GM12864 (cell line): ENCODE measurements around the gene ESR2.

ENCODE experiments used
- DNase-seq: peaks from one replicate; pipeline ENCODE4 v3.0.0-alpha.2; 2011; ENCODE audit warnings: low read depth
- H3K4me3 ChIP-seq: 2 replicates; pipeline ENCODE4 v1.5.1; 2011; ENCODE audit warnings: mild to moderate bottlenecking, low read depth, low read length, control low read depth
- CTCF ChIP-seq: IDR thresholded peaks from 2 replicates; pipeline ENCODE4 v1.5.1; 2011; ENCODE audit warnings: low read depth, mild to moderate bottlenecking, moderate library complexity, low read length, control low read depth, inconsistent platforms; ENCODE audit errors: missing control alignments

Gene ESR2

GRCh38 chr14:64201296-64201695 is 92.9 kb downstream of the ESR2 start:
- DNase-seq, result no peak
- H3K4me3 ChIP-seq, result no peak overlapping the region
- TF ChIP-seq CTCF, result no peak

- TF ChIP-seq CTCF, result no peak
- no peak overlapping the region for H3K4me3 ChIP-seq
- no peak for DNase-seq
Measured at GRCh38 chr14:64200170-64200569, 94.0 kb downstream of the ESR2 start.

- no peak for TF ChIP-seq CTCF
- no peak overlapping the region for H3K4me3 ChIP-seq
- no peak for DNase-seq
Measured at GRCh38 chr14:64198486-64198885, 95.7 kb downstream of the ESR2 start.

GRCh38 chr14:64197996-64198395 is 96.2 kb downstream of the ESR2 start:
- DNase-seq, result no peak
- H3K4me3 ChIP-seq, result no peak overlapping the region
- TF ChIP-seq CTCF, result no peak

- peak overlapping the region; percentile 35 for H3K4me3 ChIP-seq
- no peak for DNase-seq
Measured at GRCh38 chr14:64196814-64197411, 97.3 kb downstream of the ESR2 start.

GRCh38 chr14:64196056-64196455 is 98.1 kb downstream of the ESR2 start:
- no peak overlapping the region for H3K4me3 ChIP-seq
- DNase-seq, result no peak
- no peak for TF ChIP-seq CTCF

More at GRCh38 chr14:64196814-64197411, 97.3 kb downstream of the ESR2 start:
- no peak for TF ChIP-seq CTCF

- TF ChIP-seq CTCF, result no peak
- DNase-seq, result no peak
- H3K4me3 ChIP-seq, result no peak overlapping the region
Measured at GRCh38 chr14:64195199-64195598, 99.0 kb downstream of the ESR2 start.
